GM12872 (cell line): Measurements from ENCODE around the gene LRPPRC.

Source experiments
- CTCF ChIP-seq: IDR thresholded peaks from 3 replicates; pipeline ENCODE4 v1.5.1; 2011; ENCODE audit warnings: low read depth, mild to moderate bottlenecking, low read length, moderate library complexity; ENCODE audit not compliant: insufficient read depth

The LRPPRC gene

GRCh38 chr2:43841949-43842865, 153.6 kb downstream of the LRPPRC start:
- no peak for TF ChIP-seq CTCF

- no peak for TF ChIP-seq CTCF
These were observed 154.8 kb downstream of the LRPPRC start for GRCh38 chr2:43840965-43841364.

GRCh38 chr2:43839776-43840564, 155.8 kb downstream of the LRPPRC start:
- TF ChIP-seq CTCF: no peak

GRCh38 chr2:43838560-43839267, 157.1 kb downstream of the LRPPRC start, which contains the start of the genes ABCG5 and ABCG8:
ABCG5 (minus strand) TSS chr2:43838839; CDS start chr2:43838679, 160 bp downstream.
ABCG8 (plus strand) TSS chr2:43838971; CDS start chr2:43839054, 83 bp downstream.
- no peak for TF ChIP-seq CTCF

GRCh38 chr2:43837831-43838559, 157.8 kb downstream of the LRPPRC start:
- TF ChIP-seq CTCF: no peak

GRCh38 chr2:43837033-43837432, 158.8 kb downstream of the LRPPRC start:
- no peak for TF ChIP-seq CTCF
